Natural killer cell (primary cell): ENCODE data around the gene TATDN2. TPM values are rescaled to one million over a fixed set of nuclear protein-coding genes. Genes with fewer than 3 reads are reported as not detected.

Experiments
- ATAC-seq, 3 donors: fragments of 150-1000 bp in 2 of 3; fragments of 200-7000 bp in 1 of 3; cut with Tn5 transposase; 1 replicate in 1 of 3; 2 replicates in 2 of 3; pipeline ENCODE4 v1.10.0; 2021; ENCODE audit warnings: mild to moderate bottlenecking in 2 of 3, moderate library complexity in 2 of 3
- DNase-seq, 2 donors: peaks; one replicate each; pipeline versions ENCODE4 v3.0.0 to v3.0.0-alpha.2; 2013 to 2021; ENCODE audit warnings: mixed read lengths in 1 of 2
- H3K27ac ChIP-seq: one replicate; pipeline ENCODE4 v1.5.1; 2013; ENCODE audit warnings: mild to moderate bottlenecking, low read length
- H3K27me3 ChIP-seq: one replicate; pipeline ENCODE4 v1.6.1; 2013; ENCODE audit warnings: low read length; ENCODE audit not compliant: control insufficient read depth, insufficient read depth
- H3K36me3 ChIP-seq: one replicate; pipeline ENCODE4 v1.6.1; 2013; ENCODE audit warnings: low read length; ENCODE audit not compliant: control insufficient read depth, insufficient read depth
- H3K4me1 ChIP-seq: one replicate; pipeline ENCODE4 v1.6.1; 2013; ENCODE audit warnings: low read length; ENCODE audit not compliant: control insufficient read depth, insufficient read depth
- H3K4me3 ChIP-seq: one replicate; pipeline ENCODE4 v1.5.1; 2013; ENCODE audit warnings: low read length
- H3K9me3 ChIP-seq: one replicate; pipeline ENCODE4 v1.6.1; 2013; ENCODE audit warnings: low read length; ENCODE audit not compliant: control insufficient read depth, insufficient read depth
- H3K27ac Mint-ChIP-seq, 2 donors: one replicate each; pipeline ENCODE4 v1.8.0; 2022; ENCODE audit warnings: mild to moderate bottlenecking in 2 of 2, mixed read lengths in 2 of 2, moderate library complexity in 1 of 2
- H3K27me3 Mint-ChIP-seq, 2 donors: one replicate each; pipeline ENCODE4 v1.8.0; 2022; ENCODE audit warnings: low read depth in 2 of 2, mixed read lengths in 2 of 2
- H3K36me3 Mint-ChIP-seq: one replicate; pipeline ENCODE4 v1.8.0; 2022; ENCODE audit warnings: mixed read lengths
- H3K4me1 Mint-ChIP-seq, 2 donors: one replicate each; pipeline ENCODE4 v1.8.0; 2022; ENCODE audit warnings: mixed read lengths in 2 of 2
- H3K4me3 Mint-ChIP-seq: one replicate; pipeline ENCODE4 v1.8.0; 2022; ENCODE audit warnings: mild to moderate bottlenecking, moderate library complexity, mixed read lengths
- H3K9me3 Mint-ChIP-seq, 2 donors: one replicate each; pipeline ENCODE4 v1.8.0; 2022; ENCODE audit warnings: mixed read lengths in 2 of 2
- WGBS: methylation state at CpG from one replicate; pipeline ENCODE4 v1.1.7; 2013; ENCODE audit warnings: missing lambda C conversion rate; ENCODE audit not compliant: insufficient coverage; 5-methylcytosine and 5-hydroxymethylcytosine counted together
- intact Hi-C: fragments of 100-400 bp; cut with micrococcal nuclease; formaldehyde crosslinking; loops from one replicate; pipeline ENCODE4 v1.14.2; 2022
- total RNA-seq, 4 donors: library from RNA; stranded (reverse); fragments of 120-200 nt in 1 of 4; gene quantifications; one replicate each; pipeline versions ENCODE4 v1.2.3 to v1.2.4, GENCODE V29; 2013 to 2022
- TF ChIP-seq, protein P1 (sequence below): fragments of 200-600 bp; IDR thresholded peaks from one replicate; pipeline ENCODE4 v1.8.0; 2022; ENCODE audit warnings: antibody characterized with exemption

The TATDN2 gene
- total RNA-seq, 3 donors from 2014 or later (not counting 1 experiment from before 2014, with no cell fraction given): 75.6 to 99.4 (median 88.4) TPM

DNA sequence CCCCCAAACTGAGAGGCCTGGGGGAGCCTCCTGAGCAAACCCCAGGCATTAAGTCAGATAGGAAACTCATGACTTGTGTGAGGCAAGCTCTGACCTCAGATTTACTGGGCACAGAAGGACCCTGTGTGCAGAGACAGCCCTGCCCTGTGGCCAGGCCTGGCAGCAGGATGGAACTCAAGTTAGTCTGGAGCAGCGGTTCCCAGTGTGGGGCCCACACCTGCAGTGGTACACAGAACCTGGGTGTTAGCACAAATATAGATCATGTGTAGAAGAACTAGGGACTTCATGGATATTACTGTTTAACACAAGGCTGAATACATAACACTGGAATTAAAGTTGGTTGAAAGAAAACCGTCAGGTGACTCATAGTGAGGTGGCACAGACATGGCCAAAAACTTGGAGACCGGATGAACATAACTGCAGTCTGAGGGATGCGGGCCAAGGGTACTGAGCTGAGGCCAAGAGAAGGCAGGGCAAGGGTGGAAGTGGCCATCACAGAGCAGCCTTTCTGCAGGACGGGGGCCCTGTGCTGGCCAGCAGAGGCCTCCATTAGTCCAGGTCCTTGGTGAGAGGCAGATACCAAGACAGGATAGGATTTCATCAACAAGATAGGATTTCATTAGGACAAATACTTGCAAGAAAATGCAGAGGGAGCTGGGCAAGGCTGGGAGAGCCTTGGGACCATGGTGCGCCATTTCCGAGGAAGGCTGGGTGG lies 42.7 kb upstream of the TATDN2 start:
- intact Hi-C loops: no loop called here
- Histone ChIP-seq H3K27me3 (no peaks in the 10 kb centered on the region), H3K4me1 (peaks cover 2% of the 10 kb centered on the region), H3K9me3 (no peaks in the 10 kb centered on the region), H3K27ac (no peak overlapping the region), H3K4me3 (no peak overlapping the region), H3K36me3 (peaks cover 43% of the 10 kb centered on the region)
- H3K9me3 Mint-ChIP-seq: no peaks in the 10 kb centered on the region
- no peak overlapping the region for H3K27ac Mint-ChIP-seq
- WGBS: 96% methylated on average over 7 of the region's 7 CpGs
- ATAC-seq (no peak), DNase-seq (peak in 1 of 2 donors; percentile 2)
- no peaks in the 10 kb centered on the region for H3K27me3 Mint-ChIP-seq
- TF ChIP-seq, protein P1, sequence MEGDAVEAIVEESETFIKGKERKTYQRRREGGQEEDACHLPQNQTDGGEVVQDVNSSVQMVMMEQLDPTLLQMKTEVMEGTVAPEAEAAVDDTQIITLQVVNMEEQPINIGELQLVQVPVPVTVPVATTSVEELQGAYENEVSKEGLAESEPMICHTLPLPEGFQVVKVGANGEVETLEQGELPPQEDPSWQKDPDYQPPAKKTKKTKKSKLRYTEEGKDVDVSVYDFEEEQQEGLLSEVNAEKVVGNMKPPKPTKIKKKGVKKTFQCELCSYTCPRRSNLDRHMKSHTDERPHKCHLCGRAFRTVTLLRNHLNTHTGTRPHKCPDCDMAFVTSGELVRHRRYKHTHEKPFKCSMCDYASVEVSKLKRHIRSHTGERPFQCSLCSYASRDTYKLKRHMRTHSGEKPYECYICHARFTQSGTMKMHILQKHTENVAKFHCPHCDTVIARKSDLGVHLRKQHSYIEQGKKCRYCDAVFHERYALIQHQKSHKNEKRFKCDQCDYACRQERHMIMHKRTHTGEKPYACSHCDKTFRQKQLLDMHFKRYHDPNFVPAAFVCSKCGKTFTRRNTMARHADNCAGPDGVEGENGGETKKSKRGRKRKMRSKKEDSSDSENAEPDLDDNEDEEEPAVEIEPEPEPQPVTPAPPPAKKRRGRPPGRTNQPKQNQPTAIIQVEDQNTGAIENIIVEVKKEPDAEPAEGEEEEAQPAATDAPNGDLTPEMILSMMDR: no peak
- H3K4me1 Mint-ChIP-seq: peaks cover 11 to 14% of the 10 kb centered on the region in 2 donors
- peaks cover 8% of the 10 kb centered on the region for H3K36me3 Mint-ChIP-seq
- H3K4me3 Mint-ChIP-seq: no peak overlapping the region

DNA sequence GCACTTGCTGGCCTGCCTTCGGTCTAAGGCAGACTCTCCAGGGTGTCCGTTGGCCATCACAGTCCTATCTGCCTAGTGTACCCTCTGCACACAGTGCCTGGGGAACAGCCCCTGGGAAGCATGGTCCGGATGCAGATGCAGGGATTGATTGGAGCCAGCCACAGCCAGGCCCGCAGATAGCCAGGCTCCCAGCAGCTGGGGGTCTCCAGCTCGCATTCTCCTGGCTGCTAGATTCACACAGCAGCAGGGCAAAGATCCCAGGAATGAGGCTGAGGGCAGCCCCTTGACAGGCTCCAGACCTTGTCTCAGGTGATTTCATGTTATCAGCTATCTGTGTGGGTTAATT lies 42.1 kb upstream of the TATDN2 start:
- Histone ChIP-seq H3K4me1 (no peaks in the 10 kb centered on the region), H3K27ac (no peak overlapping the region), H3K27me3 (no peaks in the 10 kb centered on the region), H3K36me3 (peaks cover 38% of the 10 kb centered on the region), H3K4me3 (no peak overlapping the region), H3K9me3 (no peaks in the 10 kb centered on the region)
- Mint-ChIP-seq H3K4me3 (no peak overlapping the region), H3K36me3 (peaks cover 8% of the 10 kb centered on the region), H3K27ac (no peak overlapping the region), H3K27me3 (no peaks in the 10 kb centered on the region), H3K9me3 (no peaks in the 10 kb centered on the region), H3K4me1 (peaks cover 9 to 11% of the 10 kb centered on the region in 2 donors)
- 96% methylated on average over 5 of the region's 5 CpGs for WGBS
- ATAC-seq: peak in 1 of 3 donors; percentile 32
- TF ChIP-seq, protein P1: no peak
- intact Hi-C loops: no loop called here
- DNase-seq: no peak

DNA sequence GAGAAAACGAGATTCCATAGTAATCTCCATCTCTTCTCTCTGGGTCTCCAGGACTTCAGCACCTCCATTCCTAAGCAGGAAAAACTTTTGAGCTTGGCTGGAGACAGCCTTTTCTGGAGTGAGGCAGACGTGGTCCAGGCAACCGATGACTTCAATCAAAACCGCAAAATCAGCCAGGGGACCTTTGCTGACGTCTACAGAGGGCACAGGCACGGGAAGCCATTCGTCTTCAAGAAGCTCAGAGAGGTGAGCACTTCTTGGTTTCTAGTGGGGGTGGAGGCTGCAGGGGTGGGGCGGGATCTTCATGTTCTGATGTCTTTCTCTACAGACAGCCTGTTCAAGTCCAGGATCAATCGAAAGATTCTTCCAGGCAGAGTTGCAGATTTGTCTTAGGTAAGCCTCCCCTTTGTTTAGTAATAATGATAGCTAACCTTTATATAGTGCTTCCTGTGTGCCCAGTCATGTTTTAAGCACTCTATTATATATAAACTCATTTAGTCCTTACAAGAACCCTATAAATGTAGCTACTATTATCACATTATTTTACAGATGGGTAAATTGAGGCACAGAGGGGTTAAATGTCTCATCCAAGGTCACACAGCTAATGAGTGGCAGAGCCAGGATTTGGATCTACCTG lies 35.0 kb upstream of the TATDN2 start:
- no peak for ATAC-seq
- DNase-seq: no peak
- 89% methylated on average over 9 of the region's 9 CpGs for WGBS

More for the DNA sequence above, 35.0 kb upstream of the TATDN2 start:
- H3K27ac Mint-ChIP-seq: no peak overlapping the region
- peaks cover 5 to 9% of the 10 kb centered on the region in 2 donors for H3K4me1 Mint-ChIP-seq
- TF ChIP-seq, protein P1: no peak
- peaks cover 41% of the 10 kb centered on the region for H3K36me3 ChIP-seq
- H3K9me3 ChIP-seq: no peaks in the 10 kb centered on the region
- peaks cover 27% of the 10 kb centered on the region for H3K36me3 Mint-ChIP-seq
- H3K4me3 Mint-ChIP-seq: no peak overlapping the region
- no peaks in the 10 kb centered on the region for H3K4me1 ChIP-seq
- intact Hi-C loops: no loop called here
- H3K27me3 ChIP-seq: no peaks in the 10 kb centered on the region
- H3K4me3 ChIP-seq: no peak overlapping the region
- no peak overlapping the region for H3K27ac ChIP-seq
- H3K27me3 Mint-ChIP-seq: no peaks in the 10 kb centered on the region
- peaks cover 0 to 2% of the 10 kb centered on the region in 2 donors for H3K9me3 Mint-ChIP-seq
